HUES48 (cell line): ENCODE results near the gene ST6GAL1.

Experiments
- H3K27ac ChIP-seq: one replicate; pipeline ENCODE4 v1.7.0; 2013; ENCODE audit warnings: low read depth, low read length, inconsistent platforms
- H3K27me3 ChIP-seq: 2 replicates; pipeline ENCODE4 v1.6.1; 2013; ENCODE audit warnings: mild to moderate bottlenecking, low read length; ENCODE audit not compliant: control insufficient read depth, insufficient read depth
- H3K36me3 ChIP-seq: 2 replicates; pipeline ENCODE4 v1.6.1; 2013; ENCODE audit warnings: low read length; ENCODE audit not compliant: control insufficient read depth, insufficient read depth
- H3K4me1 ChIP-seq: 2 replicates; pipeline ENCODE4 v1.6.1; 2013; ENCODE audit warnings: mild to moderate bottlenecking, low read length; ENCODE audit not compliant: control insufficient read depth, insufficient read depth
- H3K4me3 ChIP-seq: 2 replicates; pipeline ENCODE4 v1.5.1; 2013; ENCODE audit warnings: mild to moderate bottlenecking, low read depth, low read length
- H3K9ac ChIP-seq: 2 replicates; pipeline ENCODE4 v1.6.1; 2013; ENCODE audit warnings: mild to moderate bottlenecking, low read depth, low read length, moderate library complexity
- H3K9me3 ChIP-seq: 2 replicates; pipeline ENCODE4 v1.6.1; 2013; ENCODE audit warnings: low read length; ENCODE audit not compliant: control insufficient read depth, insufficient read depth

ST6GAL1 gene

DNA sequence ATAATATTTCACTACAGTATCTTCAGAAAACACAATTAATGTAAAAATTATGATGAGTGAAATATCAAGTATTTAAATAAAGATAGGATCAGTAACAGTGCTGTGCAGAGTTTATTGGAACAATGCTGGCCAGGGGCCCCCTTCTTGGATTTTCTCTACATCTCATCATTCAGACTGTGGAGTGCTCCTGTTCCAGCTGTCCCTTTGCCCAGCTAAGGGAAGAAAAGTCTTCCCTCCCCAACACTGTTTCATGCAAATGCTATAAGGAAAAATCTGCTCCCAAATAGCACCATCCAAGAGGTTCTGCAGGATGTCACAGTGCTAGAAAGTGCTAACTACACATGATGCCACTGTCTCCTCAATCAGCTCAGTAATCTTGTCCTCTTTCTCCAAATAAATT is 144.5 kb downstream of the ST6GAL1 start:
- H3K36me3 ChIP-seq: peaks cover 72% of the 10 kb centered on the region
- H3K9ac ChIP-seq: no peak overlapping the region
- H3K9me3 ChIP-seq: no peaks in the 10 kb centered on the region
- no peaks in the 10 kb centered on the region for H3K27me3 ChIP-seq
- no peak overlapping the region for H3K4me3 ChIP-seq
- peaks cover 16% of the 10 kb centered on the region for H3K4me1 ChIP-seq
- no peak overlapping the region for H3K27ac ChIP-seq

DNA sequence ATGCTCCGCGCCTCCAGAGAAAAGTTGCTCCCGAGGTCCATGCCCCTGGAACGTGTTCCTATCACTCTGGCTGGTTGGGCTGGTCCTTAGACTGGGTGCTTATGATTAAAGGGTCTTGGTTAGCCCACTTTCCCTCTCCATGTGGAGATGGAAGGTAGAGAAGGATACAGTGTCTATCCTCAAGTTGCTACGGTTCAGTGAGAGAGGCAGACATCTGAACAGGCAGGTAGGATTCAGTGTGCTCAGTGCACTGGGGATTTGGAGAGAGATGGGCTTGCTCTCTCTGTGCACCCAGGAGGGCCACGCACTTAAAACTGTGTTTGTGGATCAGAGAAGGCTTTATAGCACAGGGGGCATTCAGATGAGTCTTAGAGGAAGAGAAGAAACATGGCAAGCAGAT is 146.0 kb downstream of the ST6GAL1 start:
- Histone ChIP-seq H3K4me1 (peaks cover 21% of the 10 kb centered on the region), H3K36me3 (peaks cover 68% of the 10 kb centered on the region), H3K27me3 (no peaks in the 10 kb centered on the region), H3K9me3 (no peaks in the 10 kb centered on the region), H3K4me3 (no peak overlapping the region), H3K27ac (no peak overlapping the region), H3K9ac (no peak overlapping the region)

DNA sequence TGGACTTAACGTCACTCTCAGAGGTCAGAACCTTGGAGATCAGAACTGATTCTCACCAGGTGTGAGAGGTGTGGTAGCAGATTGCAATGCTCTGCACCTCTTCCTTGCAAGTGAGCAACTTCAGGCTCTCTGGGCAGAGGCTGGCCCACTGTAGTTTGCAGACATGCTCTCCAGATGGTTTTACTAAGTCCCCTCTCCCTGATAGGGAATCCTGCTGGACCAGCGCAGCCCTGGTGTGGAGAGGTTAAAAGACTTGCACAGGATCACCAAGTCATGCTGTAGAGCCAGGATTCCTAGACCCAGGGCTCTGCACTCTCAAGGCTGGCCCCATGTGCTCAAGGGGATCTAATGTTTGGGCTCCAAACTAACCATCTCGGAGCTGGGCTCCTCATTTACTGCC is 146.8 kb downstream of the ST6GAL1 start:
- Histone ChIP-seq H3K27ac (no peak overlapping the region), H3K4me3 (no peak overlapping the region), H3K9ac (no peak overlapping the region), H3K36me3 (peaks cover 65% of the 10 kb centered on the region), H3K9me3 (no peaks in the 10 kb centered on the region), H3K27me3 (no peaks in the 10 kb centered on the region), H3K4me1 (peaks cover 18% of the 10 kb centered on the region)

DNA sequence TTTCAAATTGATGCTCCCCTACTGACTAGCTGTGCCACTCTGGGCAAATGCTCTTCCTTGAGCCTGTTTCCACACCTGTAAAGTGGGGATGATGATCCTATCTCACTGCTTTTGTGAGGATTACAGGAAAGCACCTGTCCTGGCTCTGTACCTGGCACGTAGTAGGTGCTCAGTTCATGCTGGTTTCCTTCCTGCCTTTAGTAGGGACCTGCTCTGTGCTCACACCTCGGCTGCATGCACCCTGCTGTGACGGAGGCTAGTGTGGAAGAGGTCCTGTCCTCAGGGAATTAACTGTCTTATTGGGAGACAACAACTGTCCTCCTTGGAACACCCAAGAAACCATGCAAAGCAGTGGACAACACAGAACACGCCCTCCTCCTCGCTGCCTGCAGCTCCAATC is 147.2 kb downstream of the ST6GAL1 start:
- Histone ChIP-seq H3K27ac (no peak overlapping the region), H3K9me3 (no peaks in the 10 kb centered on the region), H3K4me3 (no peak overlapping the region), H3K4me1 (peaks cover 14% of the 10 kb centered on the region), H3K27me3 (no peaks in the 10 kb centered on the region), H3K9ac (no peak overlapping the region), H3K36me3 (peaks cover 61% of the 10 kb centered on the region)

DNA sequence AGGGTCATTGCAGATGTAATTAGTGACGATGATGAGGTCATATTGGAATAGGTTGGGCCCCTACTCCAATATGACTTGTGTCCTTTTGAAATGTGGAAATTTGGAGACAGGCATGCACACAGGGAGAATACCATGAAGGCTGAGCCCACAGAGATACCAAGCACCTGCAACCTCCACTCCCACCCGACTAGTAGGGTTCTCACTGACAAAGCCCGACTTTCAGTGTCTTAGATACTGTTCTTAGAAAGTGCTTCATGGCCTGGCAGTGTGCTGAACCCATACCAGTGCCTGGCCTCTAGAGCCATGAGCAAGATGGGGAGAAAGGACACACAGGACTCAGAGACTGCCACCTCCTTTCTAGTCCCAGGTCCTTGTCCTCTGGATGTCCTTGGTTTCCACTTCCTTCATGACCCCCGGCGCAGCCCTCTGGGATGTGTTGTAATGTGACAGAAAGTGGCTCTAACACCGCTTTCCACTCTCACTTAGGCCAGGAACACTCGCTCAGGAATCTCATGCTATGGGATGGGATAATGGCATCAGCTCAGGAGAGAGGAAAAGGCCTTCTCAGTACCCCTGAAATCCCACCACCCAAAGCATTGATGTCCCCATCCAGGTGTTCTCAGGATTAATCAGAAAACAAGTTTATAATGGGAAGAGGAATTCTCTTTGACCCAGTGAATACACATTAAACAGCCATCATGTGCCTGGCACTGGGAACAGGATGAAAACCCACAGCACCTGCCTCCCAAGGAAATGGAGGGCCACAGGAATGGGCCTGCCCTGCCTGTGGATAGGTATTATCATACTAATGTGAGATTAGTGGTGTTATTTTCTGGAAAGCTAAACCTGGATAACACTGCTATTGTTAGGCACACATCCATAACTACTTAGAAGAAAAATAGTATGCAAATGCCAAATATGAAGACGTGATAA is 149.0 kb downstream of the ST6GAL1 start:
- H3K27me3 ChIP-seq: no peaks in the 10 kb centered on the region
- peaks cover 17% of the 10 kb centered on the region for H3K4me1 ChIP-seq
- peaks cover 43% of the 10 kb centered on the region for H3K36me3 ChIP-seq
- H3K9me3 ChIP-seq: no peaks in the 10 kb centered on the region
- H3K9ac ChIP-seq: no peak overlapping the region
- H3K4me3 ChIP-seq: no peak overlapping the region
- H3K27ac ChIP-seq: peak overlapping the region; percentile 31

DNA sequence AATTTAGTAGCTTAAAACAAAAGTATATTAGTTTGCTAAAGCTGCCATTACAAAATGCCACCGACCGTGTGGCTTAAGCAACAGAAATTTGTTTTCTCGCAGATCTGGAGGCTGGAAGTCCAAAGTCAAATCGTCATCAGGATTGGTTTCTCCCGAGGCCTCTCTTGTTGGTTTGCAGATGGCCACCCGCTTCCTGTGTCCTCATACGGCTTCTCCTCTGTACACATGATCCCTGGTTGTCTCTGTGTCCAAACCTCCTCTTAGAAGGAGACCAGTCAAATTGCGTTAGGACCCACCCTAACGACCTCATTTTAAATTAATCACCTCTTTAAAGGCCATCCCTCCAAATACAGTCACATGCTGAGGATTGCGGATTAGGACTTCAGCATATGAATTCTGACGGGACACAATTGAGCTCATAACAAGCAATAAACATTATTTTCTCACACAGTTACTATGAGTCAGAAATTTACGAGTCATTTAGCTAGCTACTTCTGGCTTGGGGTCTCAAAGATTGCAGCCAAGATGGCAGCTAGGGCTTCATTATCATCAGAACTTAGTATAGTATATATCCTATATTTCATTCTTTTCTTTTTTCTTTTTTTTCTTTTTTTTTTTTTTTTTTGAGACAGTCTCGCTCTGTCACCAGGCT is 150.6 kb downstream of the ST6GAL1 start:
- Histone ChIP-seq H3K27ac (no peak overlapping the region), H3K9ac (no peak overlapping the region)

DNA sequence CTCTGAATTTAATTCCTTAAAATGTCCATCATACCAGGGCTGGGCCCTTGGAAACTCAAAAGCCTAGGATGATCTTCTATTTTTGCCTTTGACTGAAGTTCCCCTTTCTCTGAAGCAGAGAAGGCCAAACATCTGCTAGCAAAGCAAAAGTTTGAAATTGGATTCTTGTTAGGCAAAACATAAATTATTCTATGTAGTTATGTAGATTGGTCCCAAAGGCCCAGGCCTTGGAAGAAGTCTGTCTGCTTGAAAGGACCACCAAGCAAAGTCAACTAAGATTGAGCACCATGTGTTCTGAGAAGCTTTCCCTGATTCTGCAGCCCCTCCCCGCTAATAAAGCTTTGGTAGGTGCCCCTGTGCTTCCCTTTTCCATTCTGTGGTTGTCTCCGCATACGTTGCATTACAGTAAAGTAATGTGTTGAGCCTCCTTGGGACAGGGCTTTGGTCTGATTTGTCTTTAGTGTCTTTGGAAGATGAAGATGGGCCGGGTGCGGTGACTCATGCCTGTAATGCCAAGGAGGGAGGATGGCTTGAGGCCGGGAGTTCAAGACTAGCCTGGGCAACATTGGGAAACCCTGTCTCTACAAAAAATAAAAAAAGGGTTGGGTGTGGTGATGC is 152.5 kb downstream of the ST6GAL1 start:
- Histone ChIP-seq H3K27ac (no peak overlapping the region), H3K4me3 (no peak overlapping the region), H3K9me3 (no peaks in the 10 kb centered on the region), H3K36me3 (peaks cover 8% of the 10 kb centered on the region), H3K9ac (no peak overlapping the region), H3K27me3 (no peaks in the 10 kb centered on the region), H3K4me1 (peaks cover 22% of the 10 kb centered on the region)

More for the DNA sequence above, 150.6 kb downstream of the ST6GAL1 start:
- H3K27me3 ChIP-seq: no peaks in the 10 kb centered on the region
- peaks cover 27% of the 10 kb centered on the region for H3K36me3 ChIP-seq
- H3K9me3 ChIP-seq: no peaks in the 10 kb centered on the region
- H3K4me1 ChIP-seq: peaks cover 22% of the 10 kb centered on the region
- no peak overlapping the region for H3K4me3 ChIP-seq

DNA sequence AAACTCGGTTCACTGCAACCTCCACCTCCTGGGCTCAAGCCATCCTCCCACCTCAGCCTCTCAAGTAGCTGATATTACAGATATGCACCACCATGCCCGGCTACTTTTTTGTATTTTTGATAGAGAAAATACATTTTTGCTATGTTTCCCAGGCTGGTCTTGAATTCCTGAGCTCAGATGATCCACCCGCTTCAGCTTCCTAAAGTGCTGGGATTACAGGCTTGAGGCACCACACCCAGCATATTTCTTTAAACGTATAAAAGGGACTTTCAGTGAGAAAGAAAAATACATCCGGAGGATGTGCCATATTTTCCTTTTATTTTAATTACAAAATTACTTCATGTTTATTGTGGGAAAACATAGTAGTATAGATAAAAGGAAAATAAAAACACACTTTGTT is 153.8 kb downstream of the ST6GAL1 start:
- no peak overlapping the region for H3K9ac ChIP-seq
- no peaks in the 10 kb centered on the region; the same call in 1 of the 2 replicates for H3K9me3 ChIP-seq
- no peaks in the 10 kb centered on the region for H3K36me3 ChIP-seq
- no peaks in the 10 kb centered on the region for H3K27me3 ChIP-seq
- H3K4me1 ChIP-seq: peaks cover 21% of the 10 kb centered on the region
- H3K27ac ChIP-seq: no peak overlapping the region
- no peak overlapping the region for H3K4me3 ChIP-seq

DNA sequence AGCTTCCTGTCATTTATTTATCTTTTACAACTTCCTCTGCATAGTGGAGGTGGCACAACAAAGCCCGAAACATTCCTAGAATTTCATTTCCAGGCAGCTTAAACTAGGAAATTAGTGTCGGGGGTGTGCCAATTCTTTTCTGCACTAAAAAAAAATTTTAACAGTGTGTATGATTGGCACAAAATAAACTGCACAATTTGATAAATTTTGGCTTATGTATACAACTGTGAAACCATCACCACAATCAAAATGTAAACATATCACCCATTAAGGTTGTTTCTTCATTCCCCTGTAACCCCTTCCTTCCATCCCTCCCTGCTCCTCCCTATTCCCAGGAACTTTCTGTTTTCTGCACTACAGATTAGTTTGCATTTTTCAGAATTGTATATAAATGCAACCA is 154.3 kb downstream of the ST6GAL1 start:
- H3K9ac ChIP-seq: no peak overlapping the region
- H3K9me3 ChIP-seq: no peaks in the 10 kb centered on the region; the same call in 1 of the 2 replicates
- H3K27ac ChIP-seq: no peak overlapping the region
- no peaks in the 10 kb centered on the region for H3K27me3 ChIP-seq
- H3K4me3 ChIP-seq: no peak overlapping the region
- no peaks in the 10 kb centered on the region for H3K36me3 ChIP-seq
- peaks cover 17% of the 10 kb centered on the region for H3K4me1 ChIP-seq

DNA sequence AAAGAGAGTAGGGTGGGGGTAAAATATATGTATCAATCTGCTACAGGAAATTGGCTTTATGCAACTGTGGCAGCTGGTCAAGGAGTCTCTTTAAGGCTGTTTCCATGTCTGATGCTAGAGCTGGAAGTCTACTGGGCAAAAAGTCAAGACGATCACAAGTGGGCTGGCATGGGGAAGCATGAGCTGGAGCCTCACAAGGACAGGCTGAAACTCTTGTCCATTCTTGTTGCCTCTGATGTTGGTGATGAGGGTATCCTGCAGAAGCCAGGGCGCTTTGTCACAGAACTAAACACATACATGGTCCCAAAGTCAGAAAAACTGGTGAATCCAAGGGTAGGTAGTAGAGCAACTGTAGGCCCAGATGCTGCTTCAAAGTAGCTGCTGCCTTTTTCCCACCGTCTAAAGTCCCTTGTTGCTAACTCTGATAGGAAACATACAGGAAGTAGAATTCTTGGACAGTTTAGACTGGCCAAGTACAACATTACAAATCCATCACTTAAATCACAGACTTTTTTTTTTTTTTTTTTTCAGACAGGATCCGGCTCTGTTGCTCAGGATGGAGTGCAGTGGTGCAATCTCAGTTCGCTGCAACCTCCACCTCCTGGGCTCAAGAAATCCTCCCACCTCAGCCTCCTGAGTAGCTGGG is 154.8 kb downstream of the ST6GAL1 start:
- Histone ChIP-seq H3K9me3 (no peaks in the 10 kb centered on the region; the same call in 1 of the 2 replicates), H3K27ac (no peak overlapping the region), H3K36me3 (no peaks in the 10 kb centered on the region), H3K4me3 (no peak overlapping the region), H3K27me3 (no peaks in the 10 kb centered on the region), H3K9ac (no peak overlapping the region), H3K4me1 (peaks cover 14% of the 10 kb centered on the region; the same call in 1 of the 2 replicates)
